Measurements from ENCODE around the gene CEACAM16.
"Not testable (repeated sequence)": the region's sequence is repeated elsewhere in the genome, so short reads cannot be mapped to it uniquely, and the experiment has no call there.

GRCh38 chr19:44670027-44670426 is 28.9 kb upstream of the CEACAM16 start:
- TF ChIP-seq CTCF, POLR2A (IDR thresholded peaks at IDR 0.05): not testable (repeated sequence)

Measured in Peyer's patch (tissue), 4 donors.